ENCODE measurements around the gene C6orf163. TPM values are rescaled to one million over a fixed set of nuclear protein-coding genes. Genes with fewer than 3 reads are reported as not detected.

The C6orf163 gene
- total RNA-seq, 1 donor from 2014 or later = 2.1 TPM

DNA sequence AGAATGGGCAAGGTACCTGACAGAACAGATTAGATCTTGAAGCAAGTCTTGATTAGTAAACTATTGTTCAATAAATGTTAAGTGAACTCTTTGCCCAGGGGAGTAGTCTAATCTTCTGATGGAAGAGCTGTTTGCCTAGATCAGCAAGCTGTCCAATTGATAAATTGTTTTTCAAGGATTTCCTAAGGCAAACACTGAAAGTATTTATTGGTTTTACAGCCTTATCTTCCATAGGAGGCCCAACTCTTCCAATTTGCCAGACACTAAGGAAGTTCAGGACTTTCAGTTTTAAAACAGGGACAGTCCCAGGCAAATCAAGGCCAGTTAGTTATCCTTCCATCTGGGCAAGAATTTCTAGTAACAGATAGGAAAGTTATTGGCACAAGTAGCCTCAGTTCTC lies 1.8 kb upstream of the C6orf163 start:
- Histone ChIP-seq H3K27ac (no peak overlapping the region), H3K36me3 (no peaks in the 10 kb centered on the region), H3K9me3 (no peaks in the 10 kb centered on the region), H3K4me1 (no peaks in the 10 kb centered on the region), H3K27me3 (no peaks in the 10 kb centered on the region), H3K4me3 (no peak overlapping the region)
- TF ChIP-seq, protein P1, sequence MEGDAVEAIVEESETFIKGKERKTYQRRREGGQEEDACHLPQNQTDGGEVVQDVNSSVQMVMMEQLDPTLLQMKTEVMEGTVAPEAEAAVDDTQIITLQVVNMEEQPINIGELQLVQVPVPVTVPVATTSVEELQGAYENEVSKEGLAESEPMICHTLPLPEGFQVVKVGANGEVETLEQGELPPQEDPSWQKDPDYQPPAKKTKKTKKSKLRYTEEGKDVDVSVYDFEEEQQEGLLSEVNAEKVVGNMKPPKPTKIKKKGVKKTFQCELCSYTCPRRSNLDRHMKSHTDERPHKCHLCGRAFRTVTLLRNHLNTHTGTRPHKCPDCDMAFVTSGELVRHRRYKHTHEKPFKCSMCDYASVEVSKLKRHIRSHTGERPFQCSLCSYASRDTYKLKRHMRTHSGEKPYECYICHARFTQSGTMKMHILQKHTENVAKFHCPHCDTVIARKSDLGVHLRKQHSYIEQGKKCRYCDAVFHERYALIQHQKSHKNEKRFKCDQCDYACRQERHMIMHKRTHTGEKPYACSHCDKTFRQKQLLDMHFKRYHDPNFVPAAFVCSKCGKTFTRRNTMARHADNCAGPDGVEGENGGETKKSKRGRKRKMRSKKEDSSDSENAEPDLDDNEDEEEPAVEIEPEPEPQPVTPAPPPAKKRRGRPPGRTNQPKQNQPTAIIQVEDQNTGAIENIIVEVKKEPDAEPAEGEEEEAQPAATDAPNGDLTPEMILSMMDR (IDR thresholded peaks at IDR 0.05) = no peak
- ATAC-seq (no peak), DNase-seq (no peak)
- intact Hi-C loops (cut with DNase I) = no loop called here

DNA sequence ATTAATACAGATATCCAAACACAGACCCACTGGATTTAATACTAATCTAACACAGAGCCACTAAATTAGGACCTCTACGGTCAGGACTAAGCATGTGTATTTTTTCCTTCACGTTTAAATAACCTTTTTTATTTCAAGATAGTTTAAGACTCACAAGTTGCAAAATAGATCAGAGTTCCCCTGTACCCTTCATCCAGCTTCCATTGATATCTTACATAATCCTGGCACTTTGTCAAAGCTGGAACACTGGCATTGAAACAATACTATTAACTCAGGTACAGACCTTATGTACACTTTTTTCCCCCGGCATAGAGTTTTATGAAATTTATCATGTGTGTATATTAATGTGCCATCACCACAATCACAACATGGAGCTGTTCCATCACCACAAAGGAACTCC lies 2.1 kb downstream of the C6orf163 start:
- TF ChIP-seq, protein P1 (IDR thresholded peaks at IDR 0.05) = no peak
- ATAC-seq = no peak

DNA sequence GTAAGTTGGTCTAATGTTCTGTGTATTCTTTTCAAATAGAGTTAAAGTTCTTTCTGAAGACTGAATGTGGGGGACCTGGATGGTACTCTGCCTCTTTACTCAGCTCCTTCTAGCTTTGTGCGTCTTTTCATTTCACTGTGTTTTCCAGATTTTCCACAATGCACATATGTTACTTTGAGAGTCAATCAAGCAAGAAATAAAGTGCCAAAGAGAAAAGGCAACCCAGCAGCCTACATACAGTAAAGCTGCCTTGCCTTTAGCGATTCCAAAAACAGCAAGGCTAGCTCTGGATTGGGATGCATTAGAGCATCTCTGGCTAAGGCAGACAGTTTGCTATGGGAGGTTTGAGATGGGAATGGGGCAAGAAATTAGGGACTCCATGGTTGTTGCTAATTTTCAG lies 5.3 kb downstream of the C6orf163 start:
- no peaks in the 10 kb centered on the region for H3K27me3 ChIP-seq
- H3K36me3 ChIP-seq = no peaks in the 10 kb centered on the region
- intact Hi-C loops (cut with DNase I) = no loop called here
- TF ChIP-seq, protein P1 (IDR thresholded peaks at IDR 0.05) = no peak
- ATAC-seq (no peak), DNase-seq (no peak)
- H3K4me1 ChIP-seq = no peaks in the 10 kb centered on the region
- H3K9me3 ChIP-seq = no peaks in the 10 kb centered on the region
- H3K4me3 ChIP-seq = no peak overlapping the region
- no peak overlapping the region for H3K27ac ChIP-seq

More for the DNA sequence above, 2.1 kb downstream of the C6orf163 start:
- no peak for DNase-seq
- Histone ChIP-seq H3K4me3 (no peak overlapping the region), H3K36me3 (no peaks in the 10 kb centered on the region), H3K27me3 (no peaks in the 10 kb centered on the region), H3K27ac (no peak overlapping the region), H3K9me3 (no peaks in the 10 kb centered on the region), H3K4me1 (no peaks in the 10 kb centered on the region)
- intact Hi-C loops (cut with DNase I) = no loop called here

DNA sequence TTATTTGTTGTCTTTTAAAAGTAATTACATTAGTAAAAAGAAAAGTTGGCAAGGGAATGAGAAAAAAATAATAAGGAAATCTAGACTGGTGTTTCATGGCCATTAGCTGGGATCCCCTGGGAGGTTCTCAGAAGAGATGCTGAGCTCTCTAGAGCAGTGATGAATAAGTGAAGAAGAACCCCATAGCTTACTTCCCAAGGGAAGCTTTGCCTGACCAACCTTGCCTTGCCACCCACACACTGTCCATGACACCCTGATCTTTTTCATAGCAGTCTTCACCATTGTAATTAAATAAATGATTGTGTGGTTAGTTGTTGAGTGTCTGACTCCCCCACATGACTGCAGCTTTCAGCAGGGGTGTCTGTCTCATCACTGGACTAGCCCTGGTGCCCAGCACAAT lies 5.9 kb downstream of the C6orf163 start:
- no peaks in the 10 kb centered on the region for H3K27me3 ChIP-seq
- no peak overlapping the region for H3K27ac ChIP-seq
- TF ChIP-seq, protein P1 (IDR thresholded peaks at IDR 0.05) = no peak
- H3K4me3 ChIP-seq = no peak overlapping the region
- ATAC-seq = no peak
- no peaks in the 10 kb centered on the region for H3K4me1 ChIP-seq
- no peaks in the 10 kb centered on the region for H3K9me3 ChIP-seq
- DNase-seq = no peak
- H3K36me3 ChIP-seq = no peaks in the 10 kb centered on the region
- intact Hi-C loops (cut with DNase I) = no loop called here

DNA sequence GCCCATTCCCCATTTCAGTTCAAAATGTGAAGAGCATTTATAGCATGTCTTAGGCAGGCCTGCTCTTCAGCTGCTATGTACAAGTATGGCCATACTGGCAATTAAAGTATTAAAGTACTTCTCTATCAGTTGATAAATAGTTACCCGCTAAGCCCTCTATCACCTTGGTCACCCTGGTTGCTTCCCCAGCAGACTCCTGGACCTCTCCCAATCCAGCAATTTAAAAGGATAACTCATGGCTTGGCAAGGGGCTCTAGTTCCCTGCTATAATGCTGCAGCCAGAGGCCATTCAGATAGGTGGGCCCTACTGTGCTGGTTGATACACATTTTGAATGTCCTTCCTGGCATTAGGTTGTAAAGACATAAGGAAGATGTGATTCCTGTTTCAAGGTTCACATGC lies 7.0 kb downstream of the C6orf163 start:
- no peaks in the 10 kb centered on the region for H3K36me3 ChIP-seq
- ATAC-seq = no peak
- TF ChIP-seq, protein P1 (IDR thresholded peaks at IDR 0.05) = no peak
- no peak overlapping the region for H3K27ac ChIP-seq
- H3K27me3 ChIP-seq = no peaks in the 10 kb centered on the region
- no peak for DNase-seq
- H3K4me1 ChIP-seq = no peaks in the 10 kb centered on the region
- H3K4me3 ChIP-seq = no peak overlapping the region
- intact Hi-C loops (cut with DNase I) = no loop called here
- no peaks in the 10 kb centered on the region for H3K9me3 ChIP-seq

DNA sequence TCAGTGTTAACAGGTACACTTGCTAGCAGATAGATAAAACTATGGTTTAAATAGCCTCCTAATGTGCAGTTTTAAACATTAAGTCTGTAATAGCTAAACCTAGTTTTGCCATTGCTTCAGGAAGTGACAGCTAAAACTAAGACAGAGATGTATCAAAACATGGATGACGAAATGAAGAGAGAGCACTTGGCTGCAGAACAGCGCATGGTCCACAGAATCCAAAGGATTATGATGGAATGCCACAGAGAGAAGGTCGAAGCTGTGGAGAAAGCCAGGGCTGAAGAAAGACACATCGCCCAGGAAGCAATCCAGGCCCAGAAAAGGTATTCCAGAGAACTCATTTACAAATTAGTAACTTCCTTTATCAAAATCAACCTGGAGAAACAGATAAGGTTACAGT lies 11.6 kb downstream of the C6orf163 start:
- H3K27ac ChIP-seq = no peak overlapping the region
- H3K27me3 ChIP-seq = no peaks in the 10 kb centered on the region
- no peaks in the 10 kb centered on the region for H3K9me3 ChIP-seq
- no peaks in the 10 kb centered on the region for H3K4me1 ChIP-seq
- H3K36me3 ChIP-seq = no peaks in the 10 kb centered on the region
- ATAC-seq (no peak), DNase-seq (no peak)
- TF ChIP-seq, protein P1 (IDR thresholded peaks at IDR 0.05) = no peak
- intact Hi-C loops (cut with DNase I) = no loop called here
- no peak overlapping the region for H3K4me3 ChIP-seq

Data from upper lobe of right lung (tissue), 1 donor.